ENCODE data around the gene C2orf49. TPM values are rescaled to one million over a fixed set of nuclear protein-coding genes. Genes with fewer than 3 reads are reported as not detected.

The C2orf49 gene
- polyA plus RNA-seq, 3 donors, result 8.1 to 10.4 (median 8.6) TPM

GRCh38 chr2:105373895-105374401 is 36.6 kb downstream of the C2orf49 start:
- H3K36me3 Mint-ChIP-seq, result no peaks in the 10 kb centered on the region
- intact Hi-C loops (cut with micrococcal nuclease), result loop anchor here (10.0 kb wide), 3 partner anchors 141 to 1211 kb away; no protein-coding TSS in a partner anchor
- no peak overlapping the region for H3K9ac ChIP-seq (ENCODE audit: insufficient read depth, low read length, poor library complexity, severe bottlenecking)
- WGBS (ENCODE audit: insufficient coverage), result 94% methylated on average over 9 of the region's 9 CpGs
- H3K9me3 ChIP-seq (replicated peaks in 1 of 2; ENCODE audit: control insufficient read depth in 1 of 2, insufficient read depth in 1 of 2, low read length in 2 of 2), result no peaks in the 10 kb centered on the region
- no peak overlapping the region for H3K4me3 ChIP-seq (replicated peaks in 1 of 3; ENCODE audit: low read depth in 2 of 3, low read length in 3 of 3)
- no peak overlapping the region for H3K27ac ChIP-seq (ENCODE audit: low read depth in 1 of 2, low read length in 2 of 2)
- H3K27me3 Mint-ChIP-seq (ENCODE audit: low read depth in 3 of 3), result peaks cover 4 to 6% (median 5%) of the 10 kb centered on the region in 3 donors
- no peaks in the 10 kb centered on the region for H3K36me3 ChIP-seq (replicated peaks in 1 of 2; ENCODE audit: control insufficient read depth in 1 of 2, insufficient read depth in 2 of 2, low read length in 2 of 2)
- H3K79me2 ChIP-seq (ENCODE audit: insufficient read depth, low read length), result no peaks in the 10 kb centered on the region
- no peak overlapping the region for H3K4me3 Mint-ChIP-seq
- H3K4me1 ChIP-seq (ENCODE audit: control insufficient read depth in 1 of 2, insufficient read depth in 2 of 2, low read length in 2 of 2), result peaks cover 0 to 6% of the 10 kb centered on the region in 2 donors
- peaks cover 2% of the 10 kb centered on the region for H3K4me1 Mint-ChIP-seq
- no peak for DNase-seq
- H4K20me1 ChIP-seq (ENCODE audit: insufficient read depth, low read length), result no peaks in the 10 kb centered on the region
- H2AFZ ChIP-seq (ENCODE audit: insufficient read depth, low read depth, low read length, poor library complexity, severe bottlenecking), result no peak overlapping the region
- H3K27me3 ChIP-seq (ENCODE audit: control insufficient read depth in 2 of 2, insufficient read depth in 2 of 2, low read length in 2 of 2), result no peaks in the 10 kb centered on the region
- H3K9me3 Mint-ChIP-seq, result no peaks in the 10 kb centered on the region
- no peak overlapping the region for H3K4me2 ChIP-seq (replicated peaks; ENCODE audit: extremely low read depth, low read length, poor library complexity, severe bottlenecking)
- H3K27ac Mint-ChIP-seq, result no peak overlapping the region
- TF ChIP-seq, protein P1, sequence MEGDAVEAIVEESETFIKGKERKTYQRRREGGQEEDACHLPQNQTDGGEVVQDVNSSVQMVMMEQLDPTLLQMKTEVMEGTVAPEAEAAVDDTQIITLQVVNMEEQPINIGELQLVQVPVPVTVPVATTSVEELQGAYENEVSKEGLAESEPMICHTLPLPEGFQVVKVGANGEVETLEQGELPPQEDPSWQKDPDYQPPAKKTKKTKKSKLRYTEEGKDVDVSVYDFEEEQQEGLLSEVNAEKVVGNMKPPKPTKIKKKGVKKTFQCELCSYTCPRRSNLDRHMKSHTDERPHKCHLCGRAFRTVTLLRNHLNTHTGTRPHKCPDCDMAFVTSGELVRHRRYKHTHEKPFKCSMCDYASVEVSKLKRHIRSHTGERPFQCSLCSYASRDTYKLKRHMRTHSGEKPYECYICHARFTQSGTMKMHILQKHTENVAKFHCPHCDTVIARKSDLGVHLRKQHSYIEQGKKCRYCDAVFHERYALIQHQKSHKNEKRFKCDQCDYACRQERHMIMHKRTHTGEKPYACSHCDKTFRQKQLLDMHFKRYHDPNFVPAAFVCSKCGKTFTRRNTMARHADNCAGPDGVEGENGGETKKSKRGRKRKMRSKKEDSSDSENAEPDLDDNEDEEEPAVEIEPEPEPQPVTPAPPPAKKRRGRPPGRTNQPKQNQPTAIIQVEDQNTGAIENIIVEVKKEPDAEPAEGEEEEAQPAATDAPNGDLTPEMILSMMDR (IDR thresholded peaks at IDR 0.05), result no peak

- no peak overlapping the region for H3K27ac ChIP-seq (ENCODE audit: low read depth in 1 of 2, low read length in 2 of 2)
- no peaks in the 10 kb centered on the region for H3K36me3 ChIP-seq (replicated peaks in 1 of 2; ENCODE audit: control insufficient read depth in 1 of 2, insufficient read depth in 2 of 2, low read length in 2 of 2)
- H3K9me3 ChIP-seq (replicated peaks in 1 of 2; ENCODE audit: control insufficient read depth in 1 of 2, insufficient read depth in 1 of 2, low read length in 2 of 2), result no peaks in the 10 kb centered on the region
- Mint-ChIP-seq H3K27me3 (ENCODE audit: low read depth in 3 of 3) (peaks cover 2 to 6% (median 4%) of the 10 kb centered on the region in 3 donors), H3K4me3 (no peak overlapping the region), H3K36me3 (no peaks in the 10 kb centered on the region), H3K27ac (no peak overlapping the region), H3K9me3 (no peaks in the 10 kb centered on the region), H3K4me1 (peaks cover 7% of the 10 kb centered on the region)
- no peak overlapping the region for H2AFZ ChIP-seq (ENCODE audit: insufficient read depth, low read depth, low read length, poor library complexity, severe bottlenecking)
- intact Hi-C loops (cut with micrococcal nuclease), result loop anchor here (10.0 kb wide), 3 partner anchors 140 to 1210 kb away; no protein-coding TSS in a partner anchor
- TF ChIP-seq, protein P1 (IDR thresholded peaks at IDR 0.05), result no peak
- H3K4me3 ChIP-seq (replicated peaks in 1 of 3; ENCODE audit: low read depth in 2 of 3, low read length in 3 of 3), result no peak overlapping the region
- 91% methylated on average over 9 of the region's 15 CpGs for WGBS (ENCODE audit: insufficient coverage)
- no peak for DNase-seq
- no peaks in the 10 kb centered on the region for H3K79me2 ChIP-seq (ENCODE audit: insufficient read depth, low read length)
- H3K9ac ChIP-seq (ENCODE audit: insufficient read depth, low read length, poor library complexity, severe bottlenecking), result no peak overlapping the region
- no peaks in the 10 kb centered on the region for H4K20me1 ChIP-seq (ENCODE audit: insufficient read depth, low read length)
- no peaks in the 10 kb centered on the region for H3K27me3 ChIP-seq (ENCODE audit: control insufficient read depth in 2 of 2, insufficient read depth in 2 of 2, low read length in 2 of 2)
- H3K4me1 ChIP-seq (ENCODE audit: control insufficient read depth in 1 of 2, insufficient read depth in 2 of 2, low read length in 2 of 2), result peaks cover 0 to 6% of the 10 kb centered on the region in 2 donors
- no peak overlapping the region for H3K4me2 ChIP-seq (replicated peaks; ENCODE audit: extremely low read depth, low read length, poor library complexity, severe bottlenecking)
Observed at GRCh38 chr2:105375001-105375561, 37.7 kb downstream of the C2orf49 start.
